Hepatocyte (in vitro differentiated cells): ENCODE data around the gene CC2D1A. TPM values are rescaled to one million over a fixed set of nuclear protein-coding genes. Genes with fewer than 3 reads are reported as not detected.

Experiments
- DNase-seq: peaks from one replicate; pipeline ENCODE4 v3.0.0-alpha.2; 2016; ENCODE audit warnings: low spot score
- H2AFZ ChIP-seq: fragments of 200-600 bp; sonication (generic); 2 replicates; pipeline ENCODE4 v1.6.0; 2016; ENCODE audit warnings: antibody characterized with exemption, mild to moderate bottlenecking
- H3K27ac ChIP-seq: fragments of 200-600 bp; sonication (generic); 2 replicates; pipeline ENCODE4 v1.5.1; 2016; ENCODE audit warnings: mild to moderate bottlenecking
- H3K27me3 ChIP-seq: fragments of 200-600 bp; sonication (generic); 2 replicates; pipeline ENCODE4 v1.6.1; 2016
- H3K36me3 ChIP-seq: fragments of 200-600 bp; sonication (generic); replicated peaks from 2 replicates; pipeline ENCODE4 v1.5.1; 2016; ENCODE audit warnings: low read depth; ENCODE audit not compliant: insufficient read depth
- H3K4me1 ChIP-seq: fragments of 200-600 bp; sonication (generic); 2 replicates; pipeline ENCODE4 v1.5.1; 2016; ENCODE audit warnings: mild to moderate bottlenecking, moderate library complexity; ENCODE audit not compliant: insufficient read depth
- H3K4me2 ChIP-seq: fragments of 200-600 bp; sonication (generic); 2 replicates; pipeline ENCODE4 v1.6.0; 2016
- H3K4me3 ChIP-seq: fragments of 200-600 bp; sonication (generic); 2 replicates; pipeline ENCODE4 v1.5.1; 2016; ENCODE audit warnings: mild to moderate bottlenecking
- H3K79me2 ChIP-seq: fragments of 200-600 bp; sonication (generic); 2 replicates; pipeline ENCODE4 v1.6.0; 2017; ENCODE audit warnings: mild to moderate bottlenecking
- H3K9me2 ChIP-seq: fragments of 200-600 bp; sonication (generic); replicated peaks from 2 replicates; pipeline ENCODE4 v1.6.0; 2017; ENCODE audit warnings: mild to moderate bottlenecking; ENCODE audit not compliant: insufficient read depth
- H3K9me3 ChIP-seq: fragments of 200-600 bp; sonication (generic); 2 replicates; pipeline ENCODE4 v1.5.1; 2016; ENCODE audit warnings: low read depth, mild to moderate bottlenecking
- H4K20me1 ChIP-seq: fragments of 200-600 bp; sonication (generic); 2 replicates; pipeline ENCODE4 v1.6.0; 2016; ENCODE audit warnings: mild to moderate bottlenecking; ENCODE audit not compliant: insufficient read depth, poor library complexity, severe bottlenecking
- EZH2 ChIP-seq: fragments of 200-600 bp; sonication (generic); IDR thresholded peaks from 2 replicates; pipeline ENCODE4 v1.6.1; 2016; ENCODE audit warnings: antibody characterized with exemption, mild to moderate bottlenecking, borderline replicate concordance
- EZH2phosphoT487 ChIP-seq: fragments of 200-600 bp; sonication (generic); IDR thresholded peaks from one replicate; pipeline ENCODE4 v1.6.1; 2018; ENCODE audit warnings: antibody characterized with exemption, mild to moderate bottlenecking, low read depth, moderate library complexity; ENCODE audit not compliant: unreplicated experiment, severe bottlenecking
- WGBS: methylation state at CpG from one replicate; pipeline ENCODE4 v1.1.6; 2016; ENCODE audit warnings: low lambda C conversion rate; ENCODE audit errors: missing lambda C conversion rate; 5-methylcytosine and 5-hydroxymethylcytosine counted together
- polyA plus RNA-seq: library from polyadenylated mRNA; unstranded; fragments of >200 nt; fragmentation: Nextera tagmentation; extraction: Ambion mirVana; gene quantifications from 2 replicates; pipeline ENCODE4 v1.2.1, GENCODE V29; 2016
- total RNA-seq: library from RNA; depleted of rRNA; stranded (reverse); fragments of >200 nt; gene quantifications from 2 replicates; pipeline ENCODE4 v1.2.3, GENCODE V29; 2014
- TF ChIP-seq, protein P1 (sequence below): fragments of 200-600 bp; sonication (generic); IDR thresholded peaks from 2 replicates; pipeline ENCODE4 v1.5.1; 2016; ENCODE audit warnings: antibody characterized with exemption, mild to moderate bottlenecking; ENCODE audit not compliant: poor library complexity

Gene CC2D1A
- total and polyA plus RNA-seq, 2 experiments from 2014 or later, result 20.8 to 43.3 TPM

DNA sequence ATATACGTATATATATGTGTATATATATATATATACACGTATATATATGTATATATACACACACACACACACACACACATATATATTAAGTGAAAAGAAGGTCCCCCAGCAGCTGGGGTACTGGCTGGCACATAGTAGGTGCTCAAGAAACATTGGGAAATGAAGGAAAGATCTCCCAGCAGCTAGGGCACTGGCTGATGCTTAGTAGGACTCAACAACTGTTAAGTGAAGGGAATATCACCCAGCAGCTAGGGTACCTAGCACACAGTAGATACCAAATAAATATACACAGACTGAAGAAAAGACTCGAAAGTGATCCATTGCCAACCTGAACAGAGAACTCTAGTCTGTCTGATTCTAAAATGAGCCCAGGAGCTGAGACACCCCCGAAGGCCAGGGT is 20.0 kb downstream of the CC2D1A start:
- Histone ChIP-seq H3K4me3 (no peak overlapping the region), H3K79me2 (no peaks in the 10 kb centered on the region), H3K4me2 (no peak overlapping the region), H3K9me2 (no peaks in the 10 kb centered on the region), H3K9me3 (no peaks in the 10 kb centered on the region), H3K4me1 (no peaks in the 10 kb centered on the region), H3K27me3 (no peaks in the 10 kb centered on the region), H3K36me3 (no peaks in the 10 kb centered on the region), H2AFZ (no peak overlapping the region), H4K20me1 (no peaks in the 10 kb centered on the region), H3K27ac (no peak overlapping the region)
- TF ChIP-seq EZH2 (no peak), EZH2phosphoT487 (no peak)
- TF ChIP-seq, protein P1, sequence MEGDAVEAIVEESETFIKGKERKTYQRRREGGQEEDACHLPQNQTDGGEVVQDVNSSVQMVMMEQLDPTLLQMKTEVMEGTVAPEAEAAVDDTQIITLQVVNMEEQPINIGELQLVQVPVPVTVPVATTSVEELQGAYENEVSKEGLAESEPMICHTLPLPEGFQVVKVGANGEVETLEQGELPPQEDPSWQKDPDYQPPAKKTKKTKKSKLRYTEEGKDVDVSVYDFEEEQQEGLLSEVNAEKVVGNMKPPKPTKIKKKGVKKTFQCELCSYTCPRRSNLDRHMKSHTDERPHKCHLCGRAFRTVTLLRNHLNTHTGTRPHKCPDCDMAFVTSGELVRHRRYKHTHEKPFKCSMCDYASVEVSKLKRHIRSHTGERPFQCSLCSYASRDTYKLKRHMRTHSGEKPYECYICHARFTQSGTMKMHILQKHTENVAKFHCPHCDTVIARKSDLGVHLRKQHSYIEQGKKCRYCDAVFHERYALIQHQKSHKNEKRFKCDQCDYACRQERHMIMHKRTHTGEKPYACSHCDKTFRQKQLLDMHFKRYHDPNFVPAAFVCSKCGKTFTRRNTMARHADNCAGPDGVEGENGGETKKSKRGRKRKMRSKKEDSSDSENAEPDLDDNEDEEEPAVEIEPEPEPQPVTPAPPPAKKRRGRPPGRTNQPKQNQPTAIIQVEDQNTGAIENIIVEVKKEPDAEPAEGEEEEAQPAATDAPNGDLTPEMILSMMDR, result no peak
- DNase-seq, result no peak
- WGBS, result 95% methylated on average over 2 of the region's 4 CpGs

DNA sequence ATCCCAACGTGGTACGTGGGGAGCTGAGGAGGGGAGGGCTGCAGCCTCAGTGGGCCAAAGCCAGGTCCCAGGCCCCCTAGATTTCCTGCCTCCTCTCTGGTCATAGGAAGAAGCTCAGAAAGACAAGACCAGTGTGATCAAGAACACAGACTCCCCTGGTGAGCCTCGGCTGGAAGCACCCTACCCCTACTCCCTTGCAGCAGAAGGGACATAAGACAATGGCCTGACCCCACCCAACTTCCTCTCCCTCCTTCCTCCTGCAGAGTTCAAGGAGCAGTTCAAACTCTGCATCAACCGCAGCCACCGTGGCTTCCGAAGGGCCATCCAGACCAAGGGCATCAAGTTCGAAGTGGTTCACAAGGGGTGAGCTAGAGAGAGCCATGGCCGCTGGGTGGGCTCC is 20.7 kb downstream of the CC2D1A start:
- no peaks in the 10 kb centered on the region for H3K36me3 ChIP-seq
- no peaks in the 10 kb centered on the region for H3K79me2 ChIP-seq
- H4K20me1 ChIP-seq, result no peaks in the 10 kb centered on the region
- H3K9me2 ChIP-seq, result no peaks in the 10 kb centered on the region
- no peak overlapping the region for H3K27ac ChIP-seq
- H3K4me2 ChIP-seq, result no peak overlapping the region
- 94% methylated on average over 8 of the region's 8 CpGs for WGBS
- TF ChIP-seq EZH2phosphoT487, result no peak
- TF ChIP-seq, protein P1, result no peak
- TF ChIP-seq EZH2, result no peak
- no peak overlapping the region for H3K4me3 ChIP-seq
- no peaks in the 10 kb centered on the region for H3K4me1 ChIP-seq
- no peak for DNase-seq
- no peak overlapping the region for H2AFZ ChIP-seq
- no peaks in the 10 kb centered on the region for H3K27me3 ChIP-seq
- no peaks in the 10 kb centered on the region for H3K9me3 ChIP-seq

DNA sequence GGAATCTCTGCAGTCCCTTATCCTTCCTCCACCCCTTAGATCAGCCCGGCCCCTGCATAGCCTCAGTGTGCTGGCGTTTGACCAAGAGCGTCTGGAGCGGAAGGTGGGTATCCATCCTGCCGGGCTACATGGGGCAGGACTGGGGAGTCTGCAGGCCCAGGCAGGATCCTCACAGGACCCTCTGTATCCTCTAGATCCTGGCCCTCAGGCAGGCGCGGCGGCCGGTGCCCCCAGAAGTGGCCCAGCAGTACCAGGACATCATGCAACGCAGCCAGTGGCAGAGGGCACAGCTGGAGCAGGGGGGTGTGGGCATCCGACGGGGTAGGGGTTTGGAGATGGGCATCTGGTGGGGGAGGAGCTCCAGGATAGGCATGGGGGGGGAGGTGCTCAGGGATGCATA is 23.3 kb downstream of the CC2D1A start:
- H3K79me2 ChIP-seq, result no peaks in the 10 kb centered on the region

More for the DNA sequence above, 23.3 kb downstream of the CC2D1A start:
- WGBS, result 97% methylated on average over 12 of the region's 12 CpGs
- Histone ChIP-seq H4K20me1 (no peaks in the 10 kb centered on the region), H3K4me3 (no peak overlapping the region), H3K9me3 (no peaks in the 10 kb centered on the region), H3K27ac (no peak overlapping the region), H3K4me2 (no peak overlapping the region), H3K9me2 (no peaks in the 10 kb centered on the region), H3K36me3 (no peaks in the 10 kb centered on the region), H3K27me3 (no peaks in the 10 kb centered on the region), H3K4me1 (no peaks in the 10 kb centered on the region), H2AFZ (no peak overlapping the region)
- DNase-seq, result no peak
- TF ChIP-seq, protein P1, result no peak
- TF ChIP-seq EZH2phosphoT487, result no peak
- no peak for TF ChIP-seq EZH2
